Adrenal gland (tissue), 12 donors: ENCODE results near the gene PDE3A. TPM values are rescaled to one million over a fixed set of nuclear protein-coding genes. Genes with fewer than 3 reads are reported as not detected.

ENCODE experiments used
- DNase-seq, 7 donors: peaks; one replicate each; pipeline ENCODE4 v3.0.0-alpha.2; 2019 to 2020
- H3K27ac ChIP-seq, 5 donors: fragments of 200-600 bp; sonication (generic) in 4 of 5; 1 replicate in 3 of 5; 2 replicates in 2 of 5; pipeline versions ENCODE4 v1.5.1 to v1.8.0; 2016 to 2020; ENCODE audit warnings: mild to moderate bottlenecking in 1 of 5
- H3K27me3 ChIP-seq: fragments of 200-600 bp; 2 replicates; pipeline ENCODE4 v1.8.0; 2021
- H3K36me3 ChIP-seq, 2 donors: fragments of 200-600 bp; replicated peaks in 1 of 2; 1 replicate in 1 of 2; 2 replicates in 1 of 2; pipeline versions ENCODE4 v1.5.1 to v1.8.0; 2018 to 2022
- H3K4me1 ChIP-seq, 2 donors: fragments of 200-600 bp; replicated peaks in 1 of 2; 1 replicate in 1 of 2; 2 replicates in 1 of 2; pipeline versions ENCODE4 v1.5.1 to v1.8.0; 2018 to 2021
- H3K4me3 ChIP-seq, 4 donors: fragments of 200-600 bp; sonication (generic) in 3 of 4; one replicate each; pipeline ENCODE4 v1.5.1; 2016 to 2018
- H3K9me3 ChIP-seq, 3 donors: fragments of 200-600 bp; sonication (generic) in 1 of 3; replicated peaks in 1 of 3; 1 replicate in 2 of 3; 2 replicates in 1 of 3; pipeline versions ENCODE4 v1.5.1 to v1.8.0; 2016 to 2021
- POLR2A ChIP-seq, 2 donors: fragments of 450-650 bp; IDR thresholded peaks; one replicate each; pipeline ENCODE4 v1.6.1; 2017; ENCODE audit warnings: antibody characterized with exemption in 2 of 2, mild to moderate bottlenecking in 2 of 2, moderate library complexity in 1 of 2
- WGBS, 4 donors: extraction: QIAGEN DNeasy Blood & Tissue Kit in 2 of 4; methylation state at CpG; one replicate each; pipeline versions ENCODE4 v1.1.5 to v1.1.7; 2013 to 2017; 5-methylcytosine and 5-hydroxymethylcytosine counted together
- intact Hi-C, 2 donors: fragments of 100-400 bp; cut with DNase I; formaldehyde crosslinking; loops; one replicate each; pipeline versions ENCODE4 v1.14.1 to v1.15.0; 2022 to 2023
- polyA plus RNA-seq, 3 donors: library from polyadenylated mRNA; stranded (reverse); fragments of 200-250 nt in 2 of 3; fragments of 350-450 nt in 1 of 3; fragmentation: Illumina TruSeq in 1 of 3; extraction: RNeasy Lipid Tissue Mini Kit (QIAGEN cat#74804) in 1 of 3; gene quantifications; one replicate each; pipeline ENCODE4 v1.2.3, GENCODE V29; 2013 to 2014
- total RNA-seq, 9 donors: library from RNA; depleted of rRNA in 4 of 9; stranded (reverse); fragments of >200 nt in 4 of 9; fragments of 120-200 nt in 1 of 9; fragmentation: NEBNext Ultra II Directional in 1 of 9; extraction: Animal tissue kit (Norgen Biotek cat#: 25700) in 1 of 9; gene quantifications; one replicate each; pipeline versions ENCODE4 v1.1.0 to v1.2.4, GENCODE V29; 2013 to 2023
- TF ChIP-seq, protein P1 (sequence below), 6 experiments: fragments of 450-650 bp in 4 of 6; fragments of 200-600 bp in 2 of 6; sonication (generic) in 1 of 6; IDR thresholded peaks; 1 replicate in 5 of 6; 2 replicates in 1 of 6; pipeline versions ENCODE4 v1.5.1 to v1.8.0; 2016 to 2021; ENCODE audit warnings: antibody characterized with exemption in 6 of 6, mild to moderate bottlenecking in 2 of 6, moderate library complexity in 1 of 6
- donor health status: healthy with polysubstance abuse.
- donor health status: Bipolar disorder and iron deficiency.
- donor health status: DM: yes; HTN: yes; CAD: no.
- donor health status: DM: no; HTN: no; CAD: no.
- donor health status: DM: no; HTN: no; CAD: no.
- donor health status: DM: yes; HTN: yes; CAD: no.

Gene PDE3A
- total and polyA plus RNA-seq, 12 donors, result 0.61 to 4.6 (median 1.4) TPM

DNA sequence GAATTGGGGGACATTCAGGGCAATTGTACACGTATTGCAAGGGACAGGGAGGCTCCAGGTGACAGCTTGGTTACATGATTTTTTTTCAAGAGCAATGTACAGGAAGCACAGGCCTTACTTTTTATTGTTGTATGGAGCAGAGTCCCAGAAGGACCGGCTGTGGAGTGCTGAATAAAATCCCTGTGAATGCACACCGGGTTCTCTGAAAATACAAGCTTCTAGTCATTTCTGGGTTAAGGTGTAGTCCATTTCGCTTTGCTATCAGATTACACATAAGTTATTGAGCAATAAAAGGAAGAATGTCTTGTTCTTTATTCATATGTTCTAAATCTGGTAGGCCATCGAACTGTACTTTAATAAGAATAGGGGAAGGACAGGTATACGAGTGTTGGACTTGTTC lies 52.2 kb downstream of the PDE3A start:
- Histone ChIP-seq H3K36me3 (no peaks in the 10 kb centered on the region), H3K9me3 (no peaks in the 10 kb centered on the region), H3K4me3 (no peak overlapping the region), H3K27me3 (no peaks in the 10 kb centered on the region), H3K27ac (no peak overlapping the region), H3K4me1 (no peaks in the 10 kb centered on the region)
- no peak for DNase-seq
- 70 to 76% (median 72%) methylated on average over 6 of the region's 6 CpGs for WGBS, 4 donors
- intact Hi-C loops, result no loop called here
- no peak for TF ChIP-seq POLR2A (IDR thresholded peaks at IDR 0.05)
- TF ChIP-seq, protein P1, sequence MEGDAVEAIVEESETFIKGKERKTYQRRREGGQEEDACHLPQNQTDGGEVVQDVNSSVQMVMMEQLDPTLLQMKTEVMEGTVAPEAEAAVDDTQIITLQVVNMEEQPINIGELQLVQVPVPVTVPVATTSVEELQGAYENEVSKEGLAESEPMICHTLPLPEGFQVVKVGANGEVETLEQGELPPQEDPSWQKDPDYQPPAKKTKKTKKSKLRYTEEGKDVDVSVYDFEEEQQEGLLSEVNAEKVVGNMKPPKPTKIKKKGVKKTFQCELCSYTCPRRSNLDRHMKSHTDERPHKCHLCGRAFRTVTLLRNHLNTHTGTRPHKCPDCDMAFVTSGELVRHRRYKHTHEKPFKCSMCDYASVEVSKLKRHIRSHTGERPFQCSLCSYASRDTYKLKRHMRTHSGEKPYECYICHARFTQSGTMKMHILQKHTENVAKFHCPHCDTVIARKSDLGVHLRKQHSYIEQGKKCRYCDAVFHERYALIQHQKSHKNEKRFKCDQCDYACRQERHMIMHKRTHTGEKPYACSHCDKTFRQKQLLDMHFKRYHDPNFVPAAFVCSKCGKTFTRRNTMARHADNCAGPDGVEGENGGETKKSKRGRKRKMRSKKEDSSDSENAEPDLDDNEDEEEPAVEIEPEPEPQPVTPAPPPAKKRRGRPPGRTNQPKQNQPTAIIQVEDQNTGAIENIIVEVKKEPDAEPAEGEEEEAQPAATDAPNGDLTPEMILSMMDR (IDR thresholded peaks at IDR 0.05), result no peak

DNA sequence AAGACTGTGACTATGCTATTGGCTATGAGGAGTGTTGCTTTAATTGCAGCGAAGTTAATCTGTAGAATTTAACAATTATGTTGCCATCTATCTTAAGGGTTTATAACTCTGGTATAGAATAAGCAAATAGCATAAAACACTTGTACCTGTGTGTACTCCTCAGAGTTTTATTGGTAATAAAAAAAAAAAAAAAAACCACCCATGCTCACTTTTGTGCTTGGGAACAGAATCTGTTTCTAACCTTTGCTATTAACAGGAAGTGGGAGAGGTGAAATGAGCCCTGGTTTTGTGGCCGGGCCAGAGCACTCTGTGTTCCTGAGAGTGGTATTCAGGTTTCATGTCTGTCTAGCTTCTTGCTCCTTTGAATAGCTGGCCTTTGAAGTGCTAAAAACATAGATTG lies 53.1 kb downstream of the PDE3A start:
- Histone ChIP-seq H3K4me3 (no peak overlapping the region), H3K27me3 (no peaks in the 10 kb centered on the region), H3K36me3 (no peaks in the 10 kb centered on the region), H3K27ac (no peak overlapping the region), H3K4me1 (no peaks in the 10 kb centered on the region), H3K9me3 (no peaks in the 10 kb centered on the region)
- no peak for DNase-seq
- no peak for TF ChIP-seq POLR2A (IDR thresholded peaks at IDR 0.05)
- TF ChIP-seq, protein P1 (IDR thresholded peaks at IDR 0.05), result no peak
- intact Hi-C loops, result no loop called here
- WGBS, 4 donors, result 74 to 87% (median 77%) methylated on average over 2 of the region's 2 CpGs

DNA sequence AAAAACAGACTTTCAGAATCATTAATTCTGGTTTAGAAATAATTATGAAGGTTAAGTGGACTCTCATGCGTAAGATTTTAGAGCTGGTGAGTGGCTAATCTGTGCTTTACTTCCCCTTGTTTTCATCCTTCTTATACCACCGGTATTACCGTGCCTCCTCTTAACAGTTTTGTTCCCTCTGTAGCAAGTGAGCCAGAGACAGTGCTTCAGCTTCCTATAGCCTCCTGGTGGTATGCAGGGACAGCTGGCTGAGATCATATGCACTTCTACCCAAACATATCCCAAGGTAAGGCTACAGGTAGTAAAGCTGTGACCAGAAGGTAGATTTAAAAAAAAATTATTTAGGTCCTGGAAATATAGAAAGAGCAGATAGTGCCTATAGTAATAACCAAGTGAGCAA lies 55.2 kb downstream of the PDE3A start:
- WGBS, 4 donors, result 50 to 60% (median 51%) methylated on average over 3 of the region's 3 CpGs

DNA sequence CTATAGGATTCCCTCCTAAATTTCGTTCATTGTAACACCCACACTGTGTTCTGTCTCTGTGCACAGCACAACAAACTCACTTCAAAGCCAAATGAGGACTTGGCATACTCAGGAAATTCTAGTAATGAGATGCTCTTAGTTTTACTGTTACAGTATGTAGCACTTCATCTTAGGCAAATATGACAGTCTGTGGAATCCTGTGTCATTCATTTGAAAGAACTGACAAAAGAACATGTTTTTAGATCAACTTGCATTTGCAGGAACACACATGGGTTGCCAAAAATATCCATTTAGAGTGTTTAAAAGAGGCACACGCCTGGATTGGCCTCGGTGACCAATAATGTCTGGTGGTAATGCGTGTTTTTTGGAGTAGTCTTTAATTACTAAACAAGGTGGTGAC lies 56.5 kb downstream of the PDE3A start:
- no peak overlapping the region for H3K4me3 ChIP-seq
- intact Hi-C loops, result no loop called here
- H3K27ac ChIP-seq, result no peak overlapping the region
- no peaks in the 10 kb centered on the region for H3K4me1 ChIP-seq
- no peak for DNase-seq
- H3K27me3 ChIP-seq, result no peaks in the 10 kb centered on the region
- no peaks in the 10 kb centered on the region for H3K9me3 ChIP-seq
- 83 to 86% (median 84%) methylated on average over 4 of the region's 4 CpGs for WGBS, 4 donors
- TF ChIP-seq, protein P1 (IDR thresholded peaks at IDR 0.05), result no peak
- no peak for TF ChIP-seq POLR2A (IDR thresholded peaks at IDR 0.05)
- H3K36me3 ChIP-seq, result no peaks in the 10 kb centered on the region

More for the DNA sequence above, 55.2 kb downstream of the PDE3A start:
- H3K27me3 ChIP-seq, result no peaks in the 10 kb centered on the region
- intact Hi-C loops, result no loop called here
- no peak for TF ChIP-seq POLR2A (IDR thresholded peaks at IDR 0.05)
- TF ChIP-seq, protein P1 (IDR thresholded peaks at IDR 0.05), result no peak
- no peak for DNase-seq
- no peaks in the 10 kb centered on the region for H3K9me3 ChIP-seq
- H3K36me3 ChIP-seq, result no peaks in the 10 kb centered on the region
- no peak overlapping the region for H3K4me3 ChIP-seq
- H3K27ac ChIP-seq, result no peak overlapping the region
- no peaks in the 10 kb centered on the region for H3K4me1 ChIP-seq
